T-helper 17 cell (primary cell): ENCODE results near the gene SELENOM. TPM values are rescaled to one million over a fixed set of nuclear protein-coding genes. Genes with fewer than 3 reads are reported as not detected.
A peak's percentile ranks its signal among the peaks of the same experiment; 100 is the strongest.
"Not testable (repeated sequence)": the region's sequence is repeated elsewhere in the genome, so short reads cannot be mapped to it uniquely, and the experiment has no call there.

ENCODE experiments used
- ATAC-seq: fragments of 150-1000 bp; cut with Tn5 transposase; 2 replicates; pipeline ENCODE4 v1.10.0; 2021; ENCODE audit warnings: mild to moderate bottlenecking, moderate library complexity
- DNase-seq, 3 donors: peaks; one replicate each; pipeline versions ENCODE4 v3.0.0 to v3.0.0-alpha.2; 2020 to 2021
- H3K9me3 ChIP-seq: one replicate; pipeline ENCODE4 v1.7.0; 2013; ENCODE audit warnings: low read length, mild to moderate bottlenecking; ENCODE audit not compliant: control insufficient read depth, poor library complexity, severe bottlenecking
- H3K27ac Mint-ChIP-seq: one replicate; pipeline ENCODE4 v1.8.0; 2022; ENCODE audit warnings: mild to moderate bottlenecking, moderate library complexity, mixed read lengths
- H3K27me3 Mint-ChIP-seq: one replicate; pipeline ENCODE4 v1.8.0; 2022; ENCODE audit warnings: mixed read lengths
- H3K36me3 Mint-ChIP-seq: one replicate; pipeline ENCODE4 v1.8.0; 2022; ENCODE audit warnings: low read depth, mixed read lengths
- H3K4me1 Mint-ChIP-seq: one replicate; pipeline ENCODE4 v1.8.0; 2022; ENCODE audit warnings: mild to moderate bottlenecking, mixed read lengths
- H3K4me3 Mint-ChIP-seq: one replicate; pipeline ENCODE4 v1.8.0; 2022; ENCODE audit warnings: mild to moderate bottlenecking, moderate library complexity, mixed read lengths
- total RNA-seq, 4 donors: library from RNA in 2 of 4; stranded (reverse) in 2 of 4; gene quantifications; one replicate each; pipeline ENCODE4 v1.2.3 and lab custom pipeline; 2022 to 2026

SELENOM gene
- total RNA-seq, 2 donors from 2014 or later: 33.2 to 54.8 TPM

DNA sequence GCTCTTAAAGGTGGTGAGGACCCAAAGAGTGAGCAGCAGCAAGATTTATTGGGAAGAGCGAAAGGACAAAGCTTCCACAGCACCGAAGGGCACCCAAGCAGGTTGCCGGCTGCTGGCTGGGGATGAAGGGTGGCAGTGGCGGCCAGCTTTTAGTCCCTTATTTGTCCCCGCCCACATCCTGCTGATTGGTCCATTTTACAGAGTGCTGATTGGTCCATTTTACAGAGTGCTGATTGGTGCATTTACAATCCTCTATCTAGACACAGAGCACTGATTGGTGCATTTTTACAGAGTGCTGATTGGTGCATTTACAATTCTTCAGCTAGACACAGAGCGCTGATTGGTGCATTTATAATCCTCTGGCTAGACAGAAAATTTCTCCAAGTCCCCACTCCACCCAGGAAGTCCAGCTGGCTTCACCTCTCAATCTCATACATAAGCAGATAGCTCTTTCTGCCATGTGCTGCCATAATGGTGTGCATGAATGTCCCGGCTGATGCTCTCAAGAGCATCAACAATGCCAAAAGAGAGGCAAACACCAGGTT is 5.3 kb upstream of the SELENOM start:
- not testable (repeated sequence) for H3K4me3 Mint-ChIP-seq, H3K9me3 ChIP-seq, ATAC-seq, H3K27ac Mint-ChIP-seq, H3K36me3 Mint-ChIP-seq, DNase-seq, H3K4me1 Mint-ChIP-seq, H3K27me3 Mint-ChIP-seq

DNA sequence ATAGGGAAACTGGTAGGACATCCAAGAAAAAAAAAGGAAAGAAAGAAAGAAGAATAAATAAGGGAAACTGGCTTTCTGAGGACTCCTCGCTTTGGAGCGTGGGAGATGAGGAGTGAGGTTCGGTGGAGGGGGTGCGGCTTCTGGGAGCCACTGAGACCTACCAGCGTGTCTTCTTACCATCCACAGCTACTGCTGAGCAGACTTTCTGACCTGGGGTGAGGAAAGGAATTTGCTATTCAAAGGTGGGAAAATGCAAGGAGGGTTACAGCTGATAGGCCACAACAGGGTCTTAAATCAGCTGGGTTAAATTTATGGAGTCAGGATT is 488 bp upstream of the SELENOM start:
- Mint-ChIP-seq H3K4me1 (peaks cover 16% of the 10 kb centered on the region), H3K4me3 (peak overlapping the region; percentile 97), H3K36me3 (no peaks in the 10 kb centered on the region), H3K27ac (peak overlapping the region; percentile 91), H3K27me3 (no peaks in the 10 kb centered on the region)
- ATAC-seq (peak; percentile 29), DNase-seq (no peak)
- H3K9me3 ChIP-seq: no peaks in the 10 kb centered on the region

DNA sequence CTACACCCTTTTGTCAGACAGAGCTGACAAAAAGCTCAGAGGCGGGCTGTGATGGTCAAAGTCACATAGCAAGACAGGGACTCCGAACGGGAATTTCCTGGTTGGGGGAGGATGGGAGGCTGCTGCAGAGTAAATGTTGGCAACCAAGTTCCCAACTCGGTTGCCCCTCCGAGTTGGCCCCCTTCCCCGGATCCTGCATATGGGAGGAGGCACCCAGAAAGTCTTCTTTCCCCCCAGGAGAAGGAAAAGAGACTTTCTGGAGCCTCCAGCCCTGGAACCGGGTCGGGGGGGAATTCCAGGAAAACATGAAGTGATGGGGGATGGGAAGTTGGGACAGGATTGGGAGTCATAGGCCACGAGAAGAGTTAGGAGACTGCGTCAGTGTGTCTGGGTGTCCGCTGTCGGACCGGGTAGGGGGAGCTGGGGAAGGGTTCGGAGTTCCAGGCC is 614 bp downstream of the SELENOM start:
- H3K4me1 Mint-ChIP-seq: peaks cover 16% of the 10 kb centered on the region
- H3K36me3 Mint-ChIP-seq: no peaks in the 10 kb centered on the region
- H3K27me3 Mint-ChIP-seq: no peaks in the 10 kb centered on the region
- no peaks in the 10 kb centered on the region for H3K9me3 ChIP-seq
- H3K4me3 Mint-ChIP-seq: peak overlapping the region; percentile 97
- DNase-seq (no peak), ATAC-seq (no peak)
- peak overlapping the region; percentile 91 for H3K27ac Mint-ChIP-seq

DNA sequence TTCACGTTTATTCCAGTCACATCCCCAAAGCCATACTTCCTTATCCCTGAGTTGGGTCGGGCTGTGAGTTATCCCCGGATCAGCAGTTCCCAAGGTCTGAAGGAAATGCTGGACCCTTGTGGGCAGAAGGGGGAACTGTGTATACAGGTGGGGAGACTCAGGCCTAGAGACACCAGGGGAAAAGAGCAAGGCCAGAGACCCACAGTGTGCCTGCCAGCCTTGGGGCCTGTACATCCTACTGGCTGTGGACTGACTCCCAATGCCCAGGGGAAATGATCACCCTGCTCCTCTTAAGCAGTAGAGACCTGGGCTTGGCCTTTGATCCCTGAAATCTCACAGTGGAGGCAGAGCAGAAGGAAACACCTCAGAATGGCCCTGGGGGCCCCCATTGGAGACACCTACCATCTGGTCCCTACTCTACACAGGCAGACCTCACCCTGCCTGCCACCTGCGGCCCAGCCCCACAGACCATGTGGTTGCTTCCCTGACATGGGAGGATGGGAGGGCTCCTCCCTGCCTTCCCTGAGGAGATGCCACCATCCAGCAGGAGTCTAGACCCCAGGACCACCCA is 1.3 kb downstream of the SELENOM start:
- H3K4me1 Mint-ChIP-seq: peaks cover 16% of the 10 kb centered on the region
- H3K27ac Mint-ChIP-seq: no peak overlapping the region

DNA sequence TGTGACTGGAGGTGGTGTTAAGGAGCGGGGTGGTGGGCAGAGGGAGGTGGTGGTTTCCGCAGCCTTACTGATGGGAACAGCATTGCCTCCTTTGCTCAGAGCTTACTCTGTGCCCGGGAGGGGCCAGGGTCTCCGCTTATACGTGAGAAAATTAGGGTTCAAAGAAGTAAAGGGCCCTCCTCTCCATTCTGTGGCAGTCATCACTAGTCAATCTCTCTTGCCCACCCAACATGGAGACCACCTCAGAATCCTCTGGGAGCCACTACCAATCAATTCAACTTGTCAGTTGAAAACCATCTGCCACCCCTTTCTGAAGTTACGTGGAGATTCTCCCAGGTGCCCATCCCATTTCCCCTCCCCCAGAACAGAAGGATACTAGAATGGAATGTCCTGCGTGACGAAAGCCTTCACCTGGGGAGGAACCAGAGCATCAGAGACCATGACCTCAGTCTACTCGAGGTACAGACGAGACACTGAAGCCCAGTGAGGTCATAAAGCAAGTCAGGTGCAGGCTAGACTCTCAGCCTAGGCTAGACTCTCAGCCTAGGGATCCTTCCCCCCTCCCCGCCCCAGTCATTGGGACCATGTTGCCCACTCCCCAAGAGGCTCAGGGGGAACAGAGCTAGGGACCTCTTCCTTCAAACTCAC is 2.0 kb downstream of the SELENOM start:
- H3K4me1 Mint-ChIP-seq: peaks cover 16% of the 10 kb centered on the region
- ATAC-seq: no peak
- DNase-seq: no peak
- H3K9me3 ChIP-seq: no peaks in the 10 kb centered on the region
- no peaks in the 10 kb centered on the region for H3K36me3 Mint-ChIP-seq
- no peak overlapping the region for H3K4me3 Mint-ChIP-seq
- no peaks in the 10 kb centered on the region for H3K27me3 Mint-ChIP-seq
- no peak overlapping the region for H3K27ac Mint-ChIP-seq

More for the DNA sequence above, 1.3 kb downstream of the SELENOM start:
- Mint-ChIP-seq H3K36me3 (no peaks in the 10 kb centered on the region), H3K27me3 (no peaks in the 10 kb centered on the region), H3K4me3 (peak overlapping the region; percentile 97)
- no peak for DNase-seq
- no peaks in the 10 kb centered on the region for H3K9me3 ChIP-seq
- ATAC-seq: no peak

DNA sequence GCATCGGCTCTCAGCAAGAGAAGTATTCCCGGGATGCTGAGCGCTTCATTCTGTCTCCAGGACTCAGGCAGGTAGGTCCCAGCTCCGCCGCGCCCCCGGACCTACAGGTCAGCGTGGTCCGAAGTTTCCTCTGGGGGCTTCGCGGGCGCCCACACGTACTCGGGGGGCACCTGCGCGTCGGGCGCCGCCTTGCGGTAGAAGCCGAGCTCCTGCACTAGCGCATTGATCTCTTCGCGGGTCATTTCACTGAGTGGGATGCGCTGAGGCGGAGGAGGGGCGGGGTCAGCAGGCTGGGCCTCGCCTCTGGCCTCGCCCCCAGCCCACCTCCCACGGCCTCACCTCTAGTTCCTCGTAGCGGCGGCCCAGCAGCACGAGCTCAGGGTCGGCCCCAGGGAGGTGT is 2.5 kb downstream of the SELENOM start:
- no peak overlapping the region for H3K27ac Mint-ChIP-seq
- H3K4me1 Mint-ChIP-seq: peaks cover 16% of the 10 kb centered on the region
- no peaks in the 10 kb centered on the region for H3K27me3 Mint-ChIP-seq
- H3K36me3 Mint-ChIP-seq: no peaks in the 10 kb centered on the region
- DNase-seq: no peak
- no peak for ATAC-seq
- H3K4me3 Mint-ChIP-seq: no peak overlapping the region
- H3K9me3 ChIP-seq: no peaks in the 10 kb centered on the region

DNA sequence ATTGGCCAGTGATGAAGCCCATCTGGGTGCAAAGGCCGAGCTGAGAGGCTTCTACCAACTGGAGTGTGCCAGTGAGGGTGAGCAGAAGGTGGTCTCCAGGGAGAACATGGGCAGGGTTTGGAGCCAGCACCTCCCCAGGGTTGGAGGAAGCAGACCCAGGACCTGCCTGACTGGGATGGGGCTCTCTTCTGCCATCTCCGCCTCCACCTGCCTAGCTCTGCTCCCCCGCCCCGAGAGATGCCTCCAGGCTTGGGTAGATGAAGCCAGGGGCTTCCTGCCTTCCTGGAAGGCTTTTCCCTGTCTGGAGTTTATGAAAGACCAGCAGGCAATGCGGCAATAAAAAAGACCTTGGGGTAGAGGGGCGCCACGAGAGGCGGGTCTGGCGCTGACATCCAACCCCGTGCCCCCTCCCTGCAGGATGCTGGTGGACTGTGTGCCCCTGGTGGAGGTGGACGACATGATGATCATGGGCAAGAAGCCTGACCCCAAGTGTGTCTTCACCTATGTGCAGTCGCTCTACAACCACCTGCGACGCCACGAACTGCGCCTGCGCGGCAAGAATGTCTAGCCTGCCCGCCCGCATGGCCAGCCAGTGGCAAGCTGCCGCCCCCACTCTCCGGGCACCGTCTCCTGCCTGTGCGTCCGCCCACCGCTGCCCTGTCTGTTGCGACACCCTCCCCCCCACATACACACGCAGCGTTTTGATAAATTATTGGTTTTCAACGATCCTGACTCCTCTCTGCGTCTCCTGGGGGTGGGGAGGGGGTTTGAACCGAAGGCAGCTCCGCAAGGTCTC is 3.3 kb downstream of the SELENOM start:
- Mint-ChIP-seq H3K36me3 (no peaks in the 10 kb centered on the region), H3K27ac (no peak overlapping the region), H3K4me1 (peaks cover 16% of the 10 kb centered on the region), H3K27me3 (no peaks in the 10 kb centered on the region), H3K4me3 (no peak overlapping the region)
- no peaks in the 10 kb centered on the region for H3K9me3 ChIP-seq
- ATAC-seq (no peak), DNase-seq (no peak)

DNA sequence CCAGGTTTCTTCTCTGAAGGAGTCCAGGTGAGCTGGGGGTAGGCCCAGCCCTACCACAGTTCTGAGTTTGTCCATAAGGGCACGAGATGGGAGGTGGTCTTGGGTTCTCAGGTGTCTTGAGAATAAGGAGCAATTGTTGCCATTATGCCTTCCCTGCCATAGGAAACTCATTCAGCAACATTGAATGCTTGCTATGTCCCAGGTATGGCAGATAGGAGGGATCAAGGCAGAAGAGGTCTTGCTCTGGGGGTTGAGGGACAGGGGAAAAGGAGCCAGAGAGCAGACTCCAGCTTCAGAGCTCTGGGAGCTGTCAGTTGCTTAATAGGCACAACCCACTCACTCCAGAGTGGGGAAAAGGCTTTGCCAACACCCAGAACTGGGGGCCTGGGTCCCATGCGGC is 4.3 kb downstream of the SELENOM start:
- Mint-ChIP-seq H3K27me3 (no peaks in the 10 kb centered on the region), H3K36me3 (no peaks in the 10 kb centered on the region), H3K4me1 (peaks cover 15% of the 10 kb centered on the region), H3K4me3 (no peak overlapping the region), H3K27ac (no peak overlapping the region)
- DNase-seq (no peak), ATAC-seq (no peak)
- H3K9me3 ChIP-seq: no peaks in the 10 kb centered on the region

DNA sequence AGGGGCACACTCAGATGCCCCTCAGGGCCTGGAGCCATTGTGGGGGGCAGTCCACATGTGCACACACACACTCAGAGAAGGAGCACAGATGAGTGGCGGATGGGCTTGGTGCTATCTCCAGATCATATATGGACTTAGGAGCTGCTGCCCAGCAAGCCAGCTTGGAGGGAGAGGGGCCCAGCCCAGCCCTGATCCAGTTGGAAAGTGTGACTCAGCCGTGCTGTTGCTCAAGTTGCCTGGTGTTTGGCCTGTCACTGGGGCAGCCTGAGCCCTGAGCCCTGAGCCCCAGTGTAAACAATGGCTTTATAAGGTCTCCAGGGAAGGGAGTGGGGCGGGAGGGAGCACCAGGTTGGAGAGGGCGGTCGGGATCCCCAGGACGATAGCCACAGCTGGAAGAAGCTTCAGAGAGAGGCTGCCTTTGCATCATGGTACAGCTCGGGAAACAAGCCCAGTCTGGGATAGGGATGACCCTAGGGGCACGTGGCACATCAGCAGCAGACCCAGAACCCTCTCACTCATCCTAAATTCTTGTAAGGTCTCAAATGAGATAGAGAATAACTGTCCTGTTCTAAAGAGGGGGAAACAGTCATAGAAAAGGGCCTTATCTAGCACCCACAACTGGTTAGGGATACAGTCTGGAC is 4.8 kb downstream of the SELENOM start:
- H3K27me3 Mint-ChIP-seq: no peaks in the 10 kb centered on the region
- ATAC-seq (no peak), DNase-seq (no peak)
- H3K4me1 Mint-ChIP-seq: peaks cover 9% of the 10 kb centered on the region
- H3K9me3 ChIP-seq: no peaks in the 10 kb centered on the region
- no peaks in the 10 kb centered on the region for H3K36me3 Mint-ChIP-seq
- no peak overlapping the region for H3K4me3 Mint-ChIP-seq
- no peak overlapping the region for H3K27ac Mint-ChIP-seq

DNA sequence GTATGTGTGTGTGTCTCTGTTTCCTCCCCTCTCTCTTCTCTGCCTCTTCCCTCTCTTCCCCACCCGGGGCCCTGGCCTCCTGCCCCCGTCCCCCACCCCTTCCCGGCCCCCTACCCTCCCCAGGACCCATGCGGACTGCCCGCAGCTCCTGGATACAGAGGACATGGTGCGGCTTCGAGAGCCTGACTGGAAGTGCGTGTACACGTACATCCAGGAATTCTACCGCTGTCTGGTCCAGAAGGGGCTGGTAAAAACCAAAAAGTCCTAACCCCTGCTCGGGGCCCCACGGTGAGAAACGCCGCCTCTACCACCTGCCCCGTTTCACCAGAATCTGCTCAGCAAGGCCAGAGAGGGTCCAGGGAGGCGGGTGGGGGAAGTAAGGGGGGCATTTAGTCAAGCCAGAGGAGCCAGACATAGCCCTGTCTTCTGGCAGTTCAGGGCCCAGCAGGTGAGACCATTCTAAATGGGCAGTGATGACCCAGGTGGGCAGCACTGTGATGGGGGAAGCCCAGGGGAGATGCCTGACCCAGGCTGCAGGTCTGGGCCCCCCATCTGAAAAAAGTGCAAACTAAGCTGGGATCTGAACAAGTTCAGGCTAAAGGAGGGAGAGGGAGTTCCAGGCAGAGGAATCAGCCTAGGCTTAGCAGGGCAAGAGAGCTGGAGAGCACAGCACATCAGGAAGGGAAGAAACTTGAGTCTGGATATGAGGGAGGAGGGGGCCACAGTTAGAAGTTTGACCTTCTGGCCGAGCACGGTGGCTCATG is 6.4 kb downstream of the SELENOM start:
- H3K9me3 ChIP-seq: no peaks in the 10 kb centered on the region
- DNase-seq (no peak), ATAC-seq (no peak)
- Mint-ChIP-seq H3K36me3 (no peaks in the 10 kb centered on the region), H3K4me3 (no peak overlapping the region), H3K27me3 (no peaks in the 10 kb centered on the region), H3K27ac (no peak overlapping the region), H3K4me1 (peaks cover 1% of the 10 kb centered on the region)

DNA sequence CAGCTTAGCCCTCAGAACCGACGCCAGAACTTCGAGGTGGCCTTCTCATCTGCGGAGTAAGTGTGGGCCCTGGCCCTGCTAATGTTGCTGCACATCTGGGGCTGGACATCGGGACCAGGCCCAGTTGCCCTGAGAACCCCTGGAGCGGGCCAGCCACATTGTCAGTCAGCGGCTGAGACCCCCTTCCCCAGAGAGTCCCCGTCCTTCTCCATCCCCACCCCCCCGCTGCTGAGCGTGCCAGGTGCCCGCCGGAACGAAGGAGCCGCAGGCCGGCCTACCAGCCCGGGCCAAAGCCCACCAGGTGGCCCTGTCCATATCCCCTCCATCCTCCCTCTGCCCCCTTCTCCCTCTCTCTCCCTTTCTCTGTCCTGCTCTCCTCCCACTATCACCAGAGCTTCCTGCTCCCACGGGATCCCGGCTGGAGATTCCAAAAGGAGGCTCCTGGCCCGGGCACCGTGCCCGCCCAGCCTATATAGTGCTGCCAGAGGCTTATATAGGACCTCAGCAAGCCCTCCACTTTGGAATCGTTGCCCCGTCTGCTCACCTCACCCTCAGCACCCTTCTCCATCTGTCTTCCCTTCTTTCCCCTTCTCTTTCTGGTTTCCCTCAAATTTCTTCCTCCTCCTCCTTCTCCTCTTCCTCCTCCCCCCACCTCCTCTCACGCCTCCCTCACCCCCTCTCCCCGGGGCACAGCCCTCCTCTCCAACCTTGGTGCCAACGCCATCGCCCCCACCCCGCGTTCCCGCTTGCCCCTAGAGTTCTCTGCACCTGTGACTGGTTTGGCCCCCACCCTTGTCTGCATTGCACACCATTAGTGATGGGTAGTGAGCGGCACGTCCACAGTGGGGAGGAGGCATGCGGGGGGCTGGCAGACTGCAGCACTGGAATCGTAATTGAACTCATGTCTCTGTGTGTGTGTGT is 7.3 kb downstream of the SELENOM start:
- peaks cover 2% of the 10 kb centered on the region for H3K4me1 Mint-ChIP-seq

DNA sequence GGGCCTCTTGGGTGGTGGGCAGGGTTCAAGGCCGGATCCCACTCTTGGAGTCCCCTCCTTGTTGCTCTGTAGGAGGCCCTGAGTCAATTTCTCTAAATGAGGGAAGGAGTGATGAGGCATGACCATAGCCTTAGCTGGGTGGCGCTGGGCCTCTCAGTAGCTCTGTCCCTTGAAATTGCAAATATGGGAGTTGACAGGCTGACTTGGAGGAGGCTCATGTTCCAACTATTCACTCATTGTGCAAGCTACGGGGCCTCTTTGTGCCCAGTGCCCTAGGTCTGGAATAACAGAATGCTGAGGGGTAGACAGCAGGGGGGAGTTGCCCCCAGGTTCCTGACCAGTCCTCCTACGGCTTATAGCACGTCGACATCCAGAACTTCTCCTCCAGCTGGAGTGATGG is 8.0 kb downstream of the SELENOM start:
- Mint-ChIP-seq H3K4me1 (peaks cover 2% of the 10 kb centered on the region), H3K4me3 (no peak overlapping the region), H3K27ac (no peak overlapping the region), H3K36me3 (no peaks in the 10 kb centered on the region), H3K27me3 (no peaks in the 10 kb centered on the region)
- ATAC-seq (no peak), DNase-seq (no peak)
- H3K9me3 ChIP-seq: no peaks in the 10 kb centered on the region

More for the DNA sequence above, 7.3 kb downstream of the SELENOM start:
- Mint-ChIP-seq H3K27ac (no peak overlapping the region), H3K27me3 (no peaks in the 10 kb centered on the region), H3K36me3 (no peaks in the 10 kb centered on the region), H3K4me3 (no peak overlapping the region)
- no peak for ATAC-seq
- no peaks in the 10 kb centered on the region for H3K9me3 ChIP-seq
- DNase-seq: no peak
